HEK293 (cell line): ENCODE measurements around the gene MAPKAPK3.
A peak's percentile ranks its signal among the peaks of the same experiment; 100 is the strongest.

Source experiments
- CTCF ChIA-PET: fragments of 350-600 bp; formaldehyde crosslinking; extraction: SDS; loops from one replicate; lab custom pipeline; 2021; ENCODE audit warnings: antibody characterized with exemption; lab: Yijun Ruan, JAX
- POLR2A ChIA-PET: fragments of 300-600 bp; formaldehyde crosslinking; extraction: SDS; loops from one replicate; lab custom pipeline; 2020; ENCODE audit warnings: antibody characterized with exemption, inconsistent platforms; lab: Yijun Ruan, JAX
- H3K27ac ChIP-seq: fragments of 200-500 bp; sonication (Bioruptor generic); 2 replicates; pipeline ENCODE4 v1.5.1; 2014; ENCODE audit warnings: low read depth, low read length, control low read depth, inconsistent platforms; ENCODE audit errors: extremely low read depth
- H3K36me3 ChIP-seq, 2 experiments: fragments of 200-500 bp in 1 of 2; sonication (Bioruptor generic) in 1 of 2; 1 replicate in 1 of 2; 2 replicates in 1 of 2; pipeline ENCODE4 v1.5.1; 2014 to 2017; ENCODE audit warnings: inconsistent platforms in 2 of 2, low read length in 2 of 2; ENCODE audit not compliant: control insufficient read depth in 2 of 2, insufficient read depth in 1 of 2
- H3K4me1 ChIP-seq: fragments of 200-500 bp; sonication (Bioruptor generic); 2 replicates; pipeline ENCODE4 v1.5.1; 2014; ENCODE audit warnings: mild to moderate bottlenecking, low read length, inconsistent platforms; ENCODE audit not compliant: control insufficient read depth, insufficient read depth
- H3K4me3 ChIP-seq: 2 replicates; pipeline ENCODE4 v1.5.1; 2011; ENCODE audit warnings: low read depth, mild to moderate bottlenecking, control low read depth, low read length, moderate library complexity
- H3K9me3 ChIP-seq: fragments of 200-500 bp; sonication (Bioruptor generic); 2 replicates; pipeline ENCODE4 v1.5.1; 2014; ENCODE audit warnings: low read depth, low read length, inconsistent platforms; ENCODE audit not compliant: control insufficient read depth, insufficient read depth
- EGR2 ChIP-seq: fragments of 450-650 bp; formaldehyde crosslinking; IDR thresholded peaks from 2 replicates; pipeline ENCODE4 v1.5.1; 2016; ENCODE audit warnings: low read depth, missing biosample characterization, missing genetic modification characterization
- GLIS1 ChIP-seq: fragments of 450-650 bp; formaldehyde crosslinking; IDR thresholded peaks from 2 replicates; pipeline ENCODE4 v1.5.1; 2016; ENCODE audit warnings: missing biosample characterization, missing genetic modification characterization
- KLF9 ChIP-seq: fragments of 450-650 bp; formaldehyde crosslinking; IDR thresholded peaks from 2 replicates; pipeline ENCODE4 v1.5.1; 2016; ENCODE audit warnings: missing biosample characterization, missing genetic modification characterization, low read depth
- RBAK ChIP-seq: fragments of 450-650 bp; formaldehyde crosslinking; IDR thresholded peaks from 2 replicates; pipeline ENCODE4 v1.5.1; 2016; ENCODE audit warnings: missing biosample characterization, missing genetic modification characterization
- SETDB1 ChIP-seq: IDR thresholded peaks from one replicate; pipeline ENCODE4 v1.6.1; 2017; ENCODE audit warnings: mild to moderate bottlenecking, low read length, moderate library complexity, mixed read lengths; ENCODE audit not compliant: insufficient read length
- SP2 ChIP-seq: fragments of 450-650 bp; formaldehyde crosslinking; IDR thresholded peaks from 2 replicates; pipeline ENCODE4 v1.5.1; 2016; ENCODE audit warnings: missing biosample characterization, missing genetic modification characterization
- TCF7L2 ChIP-seq: IDR thresholded peaks from 2 replicates; pipeline ENCODE4 v1.6.1; 2011; ENCODE audit warnings: low read depth, mild to moderate bottlenecking, inconsistent platforms, low read length, moderate library complexity, borderline replicate concordance
- ZBTB20 ChIP-seq: fragments of 450-650 bp; formaldehyde crosslinking; IDR thresholded peaks from 2 replicates; pipeline ENCODE4 v1.5.1; 2016; ENCODE audit warnings: missing biosample characterization, missing genetic modification characterization
- ZBTB48 ChIP-seq: fragments of 450-650 bp; formaldehyde crosslinking; IDR thresholded peaks from 2 replicates; pipeline ENCODE4 v1.5.1; 2016; ENCODE audit warnings: missing biosample characterization, missing genetic modification characterization
- ZFP3 ChIP-seq: fragments of 450-650 bp; formaldehyde crosslinking; IDR thresholded peaks from 2 replicates; pipeline ENCODE4 v1.5.1; 2016; ENCODE audit warnings: low read depth, missing biosample characterization, missing genetic modification characterization
- ZIC2 ChIP-seq: fragments of 450-650 bp; formaldehyde crosslinking; IDR thresholded peaks from 2 replicates; pipeline ENCODE4 v1.5.1; 2016; ENCODE audit warnings: missing biosample characterization, missing genetic modification characterization
- ZNF112 ChIP-seq: fragments of 450-650 bp; formaldehyde crosslinking; IDR thresholded peaks from 2 replicates; pipeline ENCODE4 v1.5.0; 2017; ENCODE audit warnings: missing biosample characterization, missing genetic modification characterization
- ZNF132 ChIP-seq: fragments of 450-650 bp; formaldehyde crosslinking; IDR thresholded peaks from 2 replicates; pipeline ENCODE4 v1.5.1; 2017; ENCODE audit warnings: missing biosample characterization, missing genetic modification characterization, borderline replicate concordance
- ZNF175 ChIP-seq: fragments of 450-650 bp; formaldehyde crosslinking; IDR thresholded peaks from 2 replicates; pipeline ENCODE4 v1.5.1; 2016; ENCODE audit warnings: missing biosample characterization, missing genetic modification characterization
- ZNF24 ChIP-seq: fragments of 450-650 bp; formaldehyde crosslinking; IDR thresholded peaks from 2 replicates; pipeline ENCODE4 v1.5.1; 2016; ENCODE audit warnings: missing biosample characterization, missing genetic modification characterization
- ZNF302 ChIP-seq: fragments of 450-650 bp; formaldehyde crosslinking; IDR thresholded peaks from 2 replicates; pipeline ENCODE4 v1.5.1; 2016; ENCODE audit warnings: missing biosample characterization, missing genetic modification characterization, low read depth
- ZNF37A ChIP-seq: fragments of 450-650 bp; IDR thresholded peaks from 2 replicates; pipeline ENCODE4 v1.5.1; 2018; ENCODE audit warnings: missing biosample characterization, missing genetic modification characterization
- ZNF416 ChIP-seq: fragments of 450-650 bp; formaldehyde crosslinking; IDR thresholded peaks from 2 replicates; pipeline ENCODE4 v1.5.1; 2016; ENCODE audit warnings: missing biosample characterization, missing genetic modification characterization
- ZNF514 ChIP-seq: fragments of 450-650 bp; formaldehyde crosslinking; IDR thresholded peaks from 2 replicates; pipeline ENCODE4 v1.5.1; 2016; ENCODE audit warnings: missing biosample characterization, missing genetic modification characterization
- ZNF544 ChIP-seq: fragments of 450-650 bp; formaldehyde crosslinking; IDR thresholded peaks from 2 replicates; pipeline ENCODE4 v1.5.0; 2017; ENCODE audit warnings: missing biosample characterization, missing genetic modification characterization
- ZNF558 ChIP-seq: fragments of 450-650 bp; formaldehyde crosslinking; IDR thresholded peaks from 2 replicates; pipeline ENCODE4 v1.5.1; 2016; ENCODE audit warnings: missing biosample characterization, missing genetic modification characterization
- ZNF626 ChIP-seq: fragments of 450-650 bp; sonication (Bioruptor Pico); formaldehyde crosslinking; IDR thresholded peaks from 2 replicates; pipeline ENCODE4 v1.5.1; 2018; ENCODE audit warnings: missing biosample characterization, missing genetic modification characterization, inconsistent platforms
- ZNF629 ChIP-seq: fragments of 450-650 bp; formaldehyde crosslinking; IDR thresholded peaks from 2 replicates; pipeline ENCODE4 v1.5.1; 2017; ENCODE audit warnings: missing biosample characterization, missing genetic modification characterization
- TF ChIP-seq, protein P1 (sequence below): fragments of 450-650 bp; IDR thresholded peaks from 2 replicates; pipeline ENCODE4 v1.5.1; 2018; ENCODE audit warnings: missing biosample characterization, mild to moderate bottlenecking, missing genetic modification characterization
- TF ChIP-seq, protein P2 (sequence below): fragments of 450-650 bp; formaldehyde crosslinking; IDR thresholded peaks from 2 replicates; pipeline ENCODE4 v1.5.1; 2016; ENCODE audit warnings: missing biosample characterization, missing genetic modification characterization, low read depth
- TF ChIP-seq, protein P3 (sequence below): fragments of 450-650 bp; formaldehyde crosslinking; IDR thresholded peaks from 2 replicates; pipeline ENCODE4 v1.5.1; 2016; ENCODE audit warnings: missing biosample characterization, missing genetic modification characterization
- TF ChIP-seq, protein P4 (sequence below): fragments of 450-650 bp; formaldehyde crosslinking; IDR thresholded peaks from 2 replicates; pipeline ENCODE4 v1.5.1; 2016; ENCODE audit warnings: missing biosample characterization, missing genetic modification characterization
- TF ChIP-seq, protein P5 (sequence below): fragments of 450-650 bp; formaldehyde crosslinking; IDR thresholded peaks from 2 replicates; pipeline ENCODE4 v1.5.1; 2016; ENCODE audit warnings: missing biosample characterization, missing genetic modification characterization

The MAPKAPK3 gene

GRCh38 chr3:50616770-50617095, 218 bp upstream of the MAPKAPK3 start (continued):
- TF ChIP-seq ZNF37A (tag by site-specific recombination) (no peak), GLIS1 (tag by site-specific recombination) (peak; percentile 44), ZNF514 (no peak), ZNF24 (tag by site-specific recombination) (no peak), ZBTB48 (tag by site-specific recombination) (peak; percentile 11; the same call in 1 of the 2 replicates), ZNF132 (tag by site-specific recombination) (no peak), KLF9 (peak; percentile 77), ZNF112 (no peak)
- TF ChIP-seq, protein P1, sequence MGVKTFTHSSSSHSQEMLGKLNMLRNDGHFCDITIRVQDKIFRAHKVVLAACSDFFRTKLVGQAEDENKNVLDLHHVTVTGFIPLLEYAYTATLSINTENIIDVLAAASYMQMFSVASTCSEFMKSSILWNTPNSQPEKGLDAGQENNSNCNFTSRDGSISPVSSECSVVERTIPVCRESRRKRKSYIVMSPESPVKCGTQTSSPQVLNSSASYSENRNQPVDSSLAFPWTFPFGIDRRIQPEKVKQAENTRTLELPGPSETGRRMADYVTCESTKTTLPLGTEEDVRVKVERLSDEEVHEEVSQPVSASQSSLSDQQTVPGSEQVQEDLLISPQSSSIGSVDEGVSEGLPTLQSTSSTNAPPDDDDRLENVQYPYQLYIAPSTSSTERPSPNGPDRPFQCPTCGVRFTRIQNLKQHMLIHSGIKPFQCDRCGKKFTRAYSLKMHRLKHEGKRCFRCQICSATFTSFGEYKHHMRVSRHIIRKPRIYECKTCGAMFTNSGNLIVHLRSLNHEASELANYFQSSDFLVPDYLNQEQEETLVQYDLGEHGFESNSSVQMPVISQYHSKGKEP = no peak
- TF ChIP-seq, protein P2, sequence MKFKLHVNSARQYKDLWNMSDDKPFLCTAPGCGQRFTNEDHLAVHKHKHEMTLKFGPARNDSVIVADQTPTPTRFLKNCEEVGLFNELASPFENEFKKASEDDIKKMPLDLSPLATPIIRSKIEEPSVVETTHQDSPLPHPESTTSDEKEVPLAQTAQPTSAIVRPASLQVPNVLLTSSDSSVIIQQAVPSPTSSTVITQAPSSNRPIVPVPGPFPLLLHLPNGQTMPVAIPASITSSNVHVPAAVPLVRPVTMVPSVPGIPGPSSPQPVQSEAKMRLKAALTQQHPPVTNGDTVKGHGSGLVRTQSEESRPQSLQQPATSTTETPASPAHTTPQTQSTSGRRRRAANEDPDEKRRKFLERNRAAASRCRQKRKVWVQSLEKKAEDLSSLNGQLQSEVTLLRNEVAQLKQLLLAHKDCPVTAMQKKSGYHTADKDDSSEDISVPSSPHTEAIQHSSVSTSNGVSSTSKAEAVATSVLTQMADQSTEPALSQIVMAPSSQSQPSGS (tag by site-specific recombination) = no peak
- TF ChIP-seq, protein P3, sequence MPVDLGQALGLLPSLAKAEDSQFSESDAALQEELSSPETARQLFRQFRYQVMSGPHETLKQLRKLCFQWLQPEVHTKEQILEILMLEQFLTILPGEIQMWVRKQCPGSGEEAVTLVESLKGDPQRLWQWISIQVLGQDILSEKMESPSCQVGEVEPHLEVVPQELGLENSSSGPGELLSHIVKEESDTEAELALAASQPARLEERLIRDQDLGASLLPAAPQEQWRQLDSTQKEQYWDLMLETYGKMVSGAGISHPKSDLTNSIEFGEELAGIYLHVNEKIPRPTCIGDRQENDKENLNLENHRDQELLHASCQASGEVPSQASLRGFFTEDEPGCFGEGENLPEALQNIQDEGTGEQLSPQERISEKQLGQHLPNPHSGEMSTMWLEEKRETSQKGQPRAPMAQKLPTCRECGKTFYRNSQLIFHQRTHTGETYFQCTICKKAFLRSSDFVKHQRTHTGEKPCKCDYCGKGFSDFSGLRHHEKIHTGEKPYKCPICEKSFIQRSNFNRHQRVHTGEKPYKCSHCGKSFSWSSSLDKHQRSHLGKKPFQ (tag by site-specific recombination) = no peak
- TF ChIP-seq, all 188 proteins: peak for 14

GRCh38 chr3:50617911-50618481, 1.0 kb downstream of the MAPKAPK3 start:
- POLR2A ChIA-PET = interaction anchor here (2.5 kb wide), 1 partner anchor 767 kb away, joined by 9 read pairs; the partner anchor contains the start of gene MANF
- Histone ChIP-seq H3K36me3 (peaks cover 0 to 22% of the 10 kb centered on the region in 2 experiments; a peak in 1 of 3 replicates), H3K27ac (no peak overlapping the region; the same call in 1 of the 2 replicates), H3K4me3 (peak overlapping the region; percentile 78), H3K9me3 (no peaks in the 10 kb centered on the region), H3K4me1 (0 out of 2 replicates have a peak, but pooled peaks cover 2% of the 10 kb centered on the region)
- CTCF ChIA-PET = interaction anchor here (1.1 to 3.8 kb wide), 4 partner anchors 9 to 46 kb away, joined by 3 to 61 read pairs (median 6); no protein-coding TSS in a partner anchor
- TF ChIP-seq EGR2 (tag by site-specific recombination) (no peak), ZIC2 (tag by site-specific recombination) (no peak), ZNF626 (no peak), ZNF544 (tag by site-specific recombination) (no peak), TCF7L2 (no peak), ZNF132 (tag by site-specific recombination) (no peak), ZNF302 (tag by site-specific recombination) (no peak), ZFP3 (tag by site-specific recombination) (no peak), ZNF558 (tag by site-specific recombination) (no peak), ZNF175 (tag by site-specific recombination) (no peak), RBAK (no peak), ZNF416 (tag by site-specific recombination) (no peak), ZNF629 (tag by site-specific recombination) (no peak), ZBTB20 (tag by site-specific recombination) (no peak), SP2 (peak; percentile 31), SETDB1 (no peak)
- TF ChIP-seq, protein P4, sequence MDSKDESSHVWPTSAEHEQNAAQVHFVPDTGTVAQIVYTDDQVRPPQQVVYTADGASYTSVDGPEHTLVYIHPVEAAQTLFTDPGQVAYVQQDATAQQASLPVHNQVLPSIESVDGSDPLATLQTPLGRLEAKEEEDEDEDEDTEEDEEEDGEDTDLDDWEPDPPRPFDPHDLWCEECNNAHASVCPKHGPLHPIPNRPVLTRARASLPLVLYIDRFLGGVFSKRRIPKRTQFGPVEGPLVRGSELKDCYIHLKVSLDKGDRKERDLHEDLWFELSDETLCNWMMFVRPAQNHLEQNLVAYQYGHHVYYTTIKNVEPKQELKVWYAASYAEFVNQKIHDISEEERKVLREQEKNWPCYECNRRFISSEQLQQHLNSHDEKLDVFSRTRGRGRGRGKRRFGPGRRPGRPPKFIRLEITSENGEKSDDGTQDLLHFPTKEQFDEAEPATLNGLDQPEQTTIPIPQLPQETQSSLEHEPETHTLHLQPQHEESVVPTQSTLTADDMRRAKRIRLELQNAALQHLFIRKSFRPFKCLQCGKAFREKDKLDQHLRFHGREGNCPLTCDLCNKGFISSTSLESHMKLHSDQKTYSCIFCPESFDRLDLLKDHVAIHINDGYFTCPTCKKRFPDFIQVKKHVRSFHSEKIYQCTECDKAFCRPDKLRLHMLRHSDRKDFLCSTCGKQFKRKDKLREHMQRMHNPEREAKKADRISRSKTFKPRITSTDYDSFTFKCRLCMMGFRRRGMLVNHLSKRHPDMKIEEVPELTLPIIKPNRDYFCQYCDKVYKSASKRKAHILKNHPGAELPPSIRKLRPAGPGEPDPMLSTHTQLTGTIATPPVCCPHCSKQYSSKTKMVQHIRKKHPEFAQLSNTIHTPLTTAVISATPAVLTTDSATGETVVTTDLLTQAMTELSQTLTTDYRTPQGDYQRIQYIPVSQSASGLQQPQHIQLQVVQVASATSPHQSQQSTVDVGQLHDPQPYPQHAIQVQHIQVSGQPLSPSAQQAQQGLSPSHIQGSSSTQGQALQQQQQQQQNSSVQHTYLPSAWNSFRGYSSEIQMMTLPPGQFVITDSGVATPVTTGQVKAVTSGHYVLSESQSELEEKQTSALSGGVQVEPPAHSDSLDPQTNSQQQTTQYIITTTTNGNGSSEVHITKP = peak; percentile 90
- TF ChIP-seq, protein P5, sequence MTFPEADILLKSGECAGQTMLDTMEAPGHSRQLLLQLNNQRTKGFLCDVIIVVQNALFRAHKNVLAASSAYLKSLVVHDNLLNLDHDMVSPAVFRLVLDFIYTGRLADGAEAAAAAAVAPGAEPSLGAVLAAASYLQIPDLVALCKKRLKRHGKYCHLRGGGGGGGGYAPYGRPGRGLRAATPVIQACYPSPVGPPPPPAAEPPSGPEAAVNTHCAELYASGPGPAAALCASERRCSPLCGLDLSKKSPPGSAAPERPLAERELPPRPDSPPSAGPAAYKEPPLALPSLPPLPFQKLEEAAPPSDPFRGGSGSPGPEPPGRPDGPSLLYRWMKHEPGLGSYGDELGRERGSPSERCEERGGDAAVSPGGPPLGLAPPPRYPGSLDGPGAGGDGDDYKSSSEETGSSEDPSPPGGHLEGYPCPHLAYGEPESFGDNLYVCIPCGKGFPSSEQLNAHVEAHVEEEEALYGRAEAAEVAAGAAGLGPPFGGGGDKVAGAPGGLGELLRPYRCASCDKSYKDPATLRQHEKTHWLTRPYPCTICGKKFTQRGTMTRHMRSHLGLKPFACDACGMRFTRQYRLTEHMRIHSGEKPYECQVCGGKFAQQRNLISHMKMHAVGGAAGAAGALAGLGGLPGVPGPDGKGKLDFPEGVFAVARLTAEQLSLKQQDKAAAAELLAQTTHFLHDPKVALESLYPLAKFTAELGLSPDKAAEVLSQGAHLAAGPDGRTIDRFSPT (tag by site-specific recombination) = no peak
